ENCODE data around the gene MCCC2.
"Not testable (repeated sequence)": the region's sequence is repeated elsewhere in the genome, so short reads cannot be mapped to it uniquely, and the experiment has no call there.

DNA sequence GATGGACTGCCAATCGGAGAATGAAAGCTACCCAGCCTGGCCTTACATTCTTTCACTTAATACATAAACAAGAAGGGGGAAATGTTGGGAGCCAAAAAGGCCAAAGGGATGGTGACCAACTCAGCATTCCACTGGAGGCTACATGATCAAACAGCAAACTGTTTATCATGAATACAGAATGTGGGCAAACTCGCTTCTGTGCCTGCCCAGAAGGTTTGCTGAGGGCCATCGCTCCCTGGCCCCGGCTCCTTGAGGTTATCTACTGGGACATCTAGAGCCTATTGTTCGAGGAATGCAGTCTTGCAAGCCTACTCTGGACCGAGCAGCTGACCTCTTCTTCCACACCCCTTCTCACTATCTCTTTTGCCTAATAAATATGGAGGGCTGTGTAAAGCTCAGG lies 9.3 kb upstream of the MCCC2 start:
- TF ChIP-seq, protein P1, sequence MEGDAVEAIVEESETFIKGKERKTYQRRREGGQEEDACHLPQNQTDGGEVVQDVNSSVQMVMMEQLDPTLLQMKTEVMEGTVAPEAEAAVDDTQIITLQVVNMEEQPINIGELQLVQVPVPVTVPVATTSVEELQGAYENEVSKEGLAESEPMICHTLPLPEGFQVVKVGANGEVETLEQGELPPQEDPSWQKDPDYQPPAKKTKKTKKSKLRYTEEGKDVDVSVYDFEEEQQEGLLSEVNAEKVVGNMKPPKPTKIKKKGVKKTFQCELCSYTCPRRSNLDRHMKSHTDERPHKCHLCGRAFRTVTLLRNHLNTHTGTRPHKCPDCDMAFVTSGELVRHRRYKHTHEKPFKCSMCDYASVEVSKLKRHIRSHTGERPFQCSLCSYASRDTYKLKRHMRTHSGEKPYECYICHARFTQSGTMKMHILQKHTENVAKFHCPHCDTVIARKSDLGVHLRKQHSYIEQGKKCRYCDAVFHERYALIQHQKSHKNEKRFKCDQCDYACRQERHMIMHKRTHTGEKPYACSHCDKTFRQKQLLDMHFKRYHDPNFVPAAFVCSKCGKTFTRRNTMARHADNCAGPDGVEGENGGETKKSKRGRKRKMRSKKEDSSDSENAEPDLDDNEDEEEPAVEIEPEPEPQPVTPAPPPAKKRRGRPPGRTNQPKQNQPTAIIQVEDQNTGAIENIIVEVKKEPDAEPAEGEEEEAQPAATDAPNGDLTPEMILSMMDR (conservative IDR thresholded peaks at IDR 0.05; ENCODE audit: low read depth, low read length) = not testable (repeated sequence)
- not testable (repeated sequence) for TF ChIP-seq EZH2 (IDR thresholded peaks at IDR 0.05; ENCODE audit: borderline replicate concordance, low read depth, low read length, poor library complexity, severe bottlenecking)

All from A673 (cell line).